ENCODE data around the gene NCKAP1.
"Not testable (repeated sequence)": the region's sequence is repeated elsewhere in the genome, so short reads cannot be mapped to it uniquely, and the experiment has no call there.

Gene NCKAP1

GRCh38 chr2:182912518-182912915 lies 125.7 kb downstream of the NCKAP1 start:
- DNase-seq (ENCODE audit: low spot score): no peak

- DNase-seq (ENCODE audit: low spot score): no peak
Measured at GRCh38 chr2:182911813-182912517, 126.3 kb downstream of the NCKAP1 start.

DNA sequence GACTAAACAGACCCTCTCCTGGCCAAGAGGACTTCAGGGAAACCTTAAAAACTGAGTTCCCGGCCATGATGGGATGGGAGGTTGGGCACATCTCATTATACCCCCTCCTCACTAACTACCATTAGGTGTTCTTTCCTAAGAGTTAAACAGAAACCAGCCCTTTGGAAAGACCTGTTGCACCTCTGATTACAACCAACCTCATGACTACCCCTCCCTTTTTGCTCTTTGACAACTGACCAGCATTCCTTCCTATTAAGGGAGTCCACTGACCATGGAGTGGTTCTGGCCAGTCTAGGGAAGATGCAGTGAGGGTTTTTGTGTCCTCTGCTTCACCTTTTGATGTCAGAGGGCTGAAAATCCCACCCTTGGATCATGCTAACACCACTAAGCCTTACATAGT lies 127.3 kb downstream of the NCKAP1 start:
- no peak for DNase-seq (ENCODE audit: low spot score)

GRCh38 chr2:182907081-182907830 lies 131.0 kb downstream of the NCKAP1 start:
- DNase-seq (ENCODE audit: low spot score): no peak

DNA sequence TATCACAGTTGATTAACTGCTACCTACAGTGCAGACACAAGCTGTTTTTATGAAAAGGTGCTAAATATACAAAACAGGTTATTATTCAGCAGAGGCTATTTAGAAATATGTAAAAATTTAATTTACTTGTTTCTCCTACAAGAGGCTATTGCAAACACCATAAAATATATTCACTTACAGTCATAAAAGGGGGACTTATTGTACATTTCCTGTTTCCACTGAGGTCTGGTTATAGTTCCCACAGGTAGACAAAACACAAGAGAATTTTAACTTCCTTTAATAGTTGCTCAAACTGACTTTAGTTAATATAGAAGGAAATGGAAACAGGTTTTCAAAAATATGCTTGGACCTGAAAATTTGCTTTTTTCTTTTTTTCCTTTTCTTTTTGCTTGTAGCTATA lies 131.8 kb downstream of the NCKAP1 start:
- DNase-seq (ENCODE audit: low spot score): no peak

DNA sequence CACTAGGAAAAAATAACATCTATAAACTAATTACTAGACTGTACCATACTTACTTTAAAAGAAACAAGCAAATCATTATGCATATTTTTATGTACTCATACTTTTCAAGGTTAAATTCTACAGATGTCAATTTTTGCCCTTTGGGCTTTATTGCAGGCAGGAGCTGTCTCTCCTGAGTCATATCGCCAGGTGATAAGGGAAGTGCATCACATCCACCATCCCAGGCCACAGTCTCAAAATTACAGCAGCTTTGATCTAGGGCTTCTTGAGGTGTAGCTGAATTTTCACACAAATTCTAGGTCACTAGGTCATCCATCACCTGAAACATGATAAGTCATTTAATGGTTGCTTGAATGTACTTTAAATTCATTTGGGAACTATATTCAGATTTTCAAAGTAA lies 133.4 kb downstream of the NCKAP1 start:
- DNase-seq (ENCODE audit: low spot score): no peak

DNA sequence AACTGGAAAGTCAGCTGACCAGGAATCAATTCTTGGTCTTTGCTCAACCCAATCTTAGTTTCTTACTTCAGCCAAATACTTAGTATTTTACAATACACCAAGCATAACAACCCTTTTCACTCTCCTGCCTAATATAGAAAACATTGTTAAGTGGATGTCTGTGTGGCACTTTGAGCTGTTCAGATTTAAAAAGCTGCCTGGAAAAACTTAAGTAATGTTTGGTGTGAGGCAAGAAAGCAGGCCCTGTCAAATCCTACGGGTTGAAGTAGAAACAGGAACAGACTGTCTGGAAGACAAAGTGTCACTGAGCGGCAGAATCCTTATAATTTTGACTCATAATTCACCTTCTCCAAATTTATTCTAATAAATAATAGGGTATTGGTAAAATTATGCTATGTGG lies 134.7 kb downstream of the NCKAP1 start:
- DNase-seq (ENCODE audit: low spot score): no peak

DNA sequence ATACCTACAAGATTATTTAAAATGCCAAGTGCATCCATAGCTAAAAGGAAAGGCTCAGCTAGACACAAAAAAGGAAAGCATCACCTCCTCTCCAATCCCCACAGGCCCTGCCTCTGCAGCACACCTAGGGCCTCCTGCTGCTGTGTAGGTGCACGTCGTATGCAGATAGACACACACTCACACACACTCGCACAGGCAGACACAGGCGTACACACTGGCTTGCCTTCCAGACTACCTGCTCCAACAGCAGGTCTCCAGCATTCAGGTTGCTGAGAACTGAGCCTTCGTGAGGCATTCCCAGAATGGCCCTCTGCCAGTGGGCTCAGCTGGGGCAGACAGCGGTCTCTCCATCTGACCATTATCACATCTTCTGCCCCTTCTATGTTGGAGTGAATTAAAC lies 136.5 kb downstream of the NCKAP1 start:
- no peak for DNase-seq (ENCODE audit: low spot score)

DNA sequence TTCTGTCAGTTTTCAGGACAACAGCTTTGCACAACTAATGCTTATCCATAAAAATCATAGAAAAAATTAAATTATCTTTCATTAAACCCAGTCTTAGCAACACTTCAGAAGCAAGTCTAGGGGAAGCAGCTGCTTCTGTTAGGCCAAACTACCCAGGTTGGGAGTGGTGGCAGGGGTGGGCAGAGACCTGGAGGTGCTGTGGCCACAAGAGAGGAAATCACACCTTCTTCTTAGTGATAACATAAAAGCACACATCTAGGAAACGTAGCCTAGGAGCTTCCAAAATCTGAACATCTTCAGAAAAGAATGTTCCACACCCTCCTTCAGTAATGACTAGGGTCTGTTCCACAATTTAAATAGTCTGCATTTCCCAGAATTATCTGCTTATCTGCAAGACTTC lies 139.5 kb downstream of the NCKAP1 start:
- no peak for DNase-seq (ENCODE audit: low spot score)

- DNase-seq (ENCODE audit: low spot score): peak; percentile 39
Measured at GRCh38 chr2:182897137-182897536, 141.1 kb downstream of the NCKAP1 start.

GRCh38 chr2:182895798-182896197 lies 142.5 kb downstream of the NCKAP1 start:
- no peak for DNase-seq (ENCODE audit: low spot score)

- DNase-seq (ENCODE audit: low spot score): no peak
Measured at GRCh38 chr2:182895169-182895568, 143.1 kb downstream of the NCKAP1 start.

DNA sequence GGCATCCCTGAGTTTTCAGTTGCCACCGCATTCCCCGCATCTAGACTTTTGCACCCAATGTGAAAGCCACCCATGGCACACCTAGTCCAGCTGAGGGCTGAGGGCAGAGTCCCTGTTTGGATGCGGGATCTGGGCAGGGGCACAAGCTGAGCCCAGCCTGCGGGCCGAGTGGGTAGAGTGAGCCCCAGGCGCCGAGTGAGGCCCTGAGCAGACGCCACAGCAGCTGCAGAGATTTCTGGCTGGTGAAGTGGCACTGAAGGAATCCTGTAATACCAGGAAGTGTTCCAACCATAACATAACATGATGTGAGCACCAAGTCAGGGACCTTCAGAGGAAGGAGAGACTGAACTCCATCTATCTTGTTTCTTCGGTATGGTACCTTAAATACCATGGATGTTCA lies 144.1 kb downstream of the NCKAP1 start:
- DNase-seq (ENCODE audit: low spot score): no peak

DNA sequence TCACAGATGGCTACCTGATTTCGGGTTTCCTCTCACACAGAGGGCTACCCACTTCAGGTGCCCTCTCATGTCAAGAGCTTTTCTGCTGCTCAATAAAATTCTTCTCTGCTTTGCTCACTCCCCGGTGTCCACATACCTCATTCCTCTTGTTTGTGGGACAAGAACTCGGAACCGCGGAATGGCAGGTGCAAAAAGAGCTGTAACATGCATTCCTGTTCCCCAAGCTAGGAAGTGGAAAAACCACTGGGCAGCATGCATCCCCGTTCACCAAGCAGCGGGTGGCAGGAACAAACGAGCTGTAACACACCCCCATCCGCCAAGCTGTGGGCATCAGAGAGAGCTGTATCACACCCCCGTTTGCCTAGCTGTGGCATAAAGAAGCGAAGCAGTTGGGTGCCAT lies 144.6 kb downstream of the NCKAP1 start:
- no peak for DNase-seq (ENCODE audit: low spot score)

GRCh38 chr2:182893035-182893434 lies 145.2 kb downstream of the NCKAP1 start:
- not testable (repeated sequence) for DNase-seq (ENCODE audit: low spot score)

DNA sequence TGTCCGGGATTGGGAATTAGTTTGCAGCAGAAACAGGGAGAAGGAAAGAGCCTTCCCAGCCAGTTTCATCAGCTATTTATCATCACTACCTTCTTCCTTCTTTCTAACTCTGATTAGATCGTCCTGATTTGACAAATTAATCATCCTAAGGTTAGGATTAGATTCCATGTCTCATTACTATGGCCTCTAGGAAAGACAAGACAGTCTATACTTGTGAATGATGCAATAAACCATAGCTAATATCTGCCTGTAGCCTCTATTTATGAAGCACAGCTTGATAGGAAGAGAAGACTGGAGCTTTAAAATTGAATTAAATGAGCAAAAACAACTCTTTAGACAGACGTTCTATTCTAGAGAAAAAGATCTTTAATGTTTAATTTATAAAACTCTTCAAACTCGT lies 146.6 kb downstream of the NCKAP1 start:
- DNase-seq (ENCODE audit: low spot score): no peak

DNA sequence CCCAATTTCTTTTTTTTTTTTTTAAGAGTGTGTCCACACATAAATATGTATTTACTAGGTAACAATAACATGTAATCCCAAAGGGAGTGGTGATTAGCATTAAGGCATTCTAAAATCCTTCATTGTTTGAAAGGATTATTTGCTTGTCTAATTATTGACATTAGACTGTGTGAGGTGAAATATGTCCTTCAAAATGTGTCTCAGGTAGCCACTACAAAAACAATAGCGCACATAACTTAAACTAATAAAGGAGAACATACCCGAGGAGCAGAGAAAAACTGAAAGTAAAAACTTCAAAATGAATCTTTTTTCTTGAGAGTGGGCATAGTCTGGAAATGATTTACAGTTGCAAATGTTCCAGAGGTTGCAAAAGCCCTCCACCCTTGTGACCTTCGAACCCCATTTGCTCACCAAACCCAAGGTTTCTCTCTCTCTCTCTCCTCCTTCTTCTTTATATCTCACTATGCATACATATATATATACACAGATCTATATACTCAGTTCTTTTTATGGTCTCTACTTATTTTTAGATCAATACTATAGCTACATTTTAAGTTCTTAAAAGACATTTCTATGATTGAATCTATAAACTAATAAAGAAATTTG lies 147.4 kb downstream of the NCKAP1 start:
- DNase-seq (ENCODE audit: low spot score): no peak

DNA sequence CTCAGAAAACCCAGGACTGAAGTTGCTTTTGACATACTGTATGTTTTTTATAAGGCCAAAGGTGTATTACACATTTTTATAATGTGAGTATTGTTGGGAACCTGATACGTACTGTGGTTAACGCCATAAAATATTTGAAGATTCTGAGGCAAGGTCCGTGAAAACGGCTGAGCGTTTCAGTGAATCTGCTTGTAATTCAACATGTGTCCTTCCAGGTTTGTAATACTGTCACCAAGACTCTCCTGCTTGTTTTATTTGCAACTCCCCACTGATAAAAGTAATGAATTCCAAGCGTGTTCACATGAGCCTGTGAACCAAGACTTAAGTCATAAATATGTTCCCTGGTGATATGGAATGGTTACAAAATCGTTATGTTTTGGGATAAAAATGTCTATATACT lies 148.0 kb downstream of the NCKAP1 start:
- no peak for DNase-seq (ENCODE audit: low spot score)

DNA sequence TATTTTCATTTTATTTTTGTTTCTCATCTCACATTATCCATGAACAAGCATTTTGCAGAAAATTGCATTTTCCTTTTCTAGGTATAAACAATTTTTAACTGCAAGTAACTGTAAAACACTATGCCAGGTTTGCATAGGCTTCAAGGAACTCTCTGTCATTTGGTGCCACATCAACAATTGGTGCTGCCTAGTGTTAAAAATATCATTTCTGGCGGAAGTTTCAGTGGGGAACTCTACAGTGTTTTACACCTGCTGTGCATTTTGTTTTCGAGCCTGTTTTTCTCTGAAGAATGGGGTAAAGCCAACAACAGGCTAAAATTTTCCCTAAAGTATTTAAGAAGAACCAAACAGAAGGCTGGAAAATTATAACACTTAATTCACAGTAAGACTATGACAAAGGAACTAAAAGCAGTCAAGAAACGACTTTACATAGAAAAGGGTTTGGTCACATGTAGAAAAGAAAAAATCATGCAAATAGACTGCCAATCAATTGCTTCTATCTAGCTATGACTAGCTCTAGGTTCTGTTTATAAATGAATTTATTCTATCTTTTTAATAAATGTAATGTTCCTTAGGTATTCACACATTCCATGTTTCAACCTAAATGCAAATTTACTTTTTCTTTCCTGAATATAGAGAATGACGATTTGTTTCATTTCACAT lies 150.4 kb downstream of the NCKAP1 start:
- DNase-seq (ENCODE audit: low spot score): no peak

DNA sequence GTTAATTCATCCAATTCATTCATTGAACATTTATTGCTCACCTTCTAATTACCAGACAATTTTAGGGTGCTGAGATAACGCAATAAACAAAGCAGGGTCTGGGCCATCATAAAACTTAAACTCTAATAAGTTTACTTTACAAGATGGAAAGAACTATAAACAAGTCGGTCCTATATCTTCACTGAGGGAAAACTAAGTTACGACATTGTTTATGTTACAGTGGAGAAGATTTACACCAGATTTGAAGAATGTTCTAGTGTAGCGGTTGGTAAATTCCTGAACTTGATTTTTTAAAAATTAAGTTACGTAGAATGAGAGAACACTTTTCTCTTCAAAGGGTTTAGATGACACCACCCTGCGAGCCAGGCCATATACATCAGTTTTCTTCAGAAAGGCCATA lies 151.2 kb downstream of the NCKAP1 start:
- DNase-seq (ENCODE audit: low spot score): no peak

DNA sequence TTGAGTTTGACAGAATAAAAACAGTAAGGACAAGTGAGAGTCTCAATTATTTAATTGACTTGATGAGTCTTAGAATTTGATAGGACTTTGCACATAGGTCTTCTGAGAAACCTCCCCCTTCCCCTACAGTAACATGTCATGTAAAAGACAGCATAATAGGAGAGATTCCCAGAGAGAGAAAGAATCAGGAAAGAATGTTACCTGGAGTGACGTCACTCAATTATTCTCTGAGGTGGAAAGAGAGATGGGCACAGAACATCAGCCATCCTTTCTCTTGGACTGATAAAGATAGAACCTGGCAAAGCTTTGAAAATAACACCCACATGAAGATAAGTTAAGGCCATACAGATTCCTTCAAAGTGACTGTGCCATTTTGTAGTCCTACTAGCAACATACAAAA lies 152.5 kb downstream of the NCKAP1 start:
- DNase-seq (ENCODE audit: low spot score): no peak

DNA sequence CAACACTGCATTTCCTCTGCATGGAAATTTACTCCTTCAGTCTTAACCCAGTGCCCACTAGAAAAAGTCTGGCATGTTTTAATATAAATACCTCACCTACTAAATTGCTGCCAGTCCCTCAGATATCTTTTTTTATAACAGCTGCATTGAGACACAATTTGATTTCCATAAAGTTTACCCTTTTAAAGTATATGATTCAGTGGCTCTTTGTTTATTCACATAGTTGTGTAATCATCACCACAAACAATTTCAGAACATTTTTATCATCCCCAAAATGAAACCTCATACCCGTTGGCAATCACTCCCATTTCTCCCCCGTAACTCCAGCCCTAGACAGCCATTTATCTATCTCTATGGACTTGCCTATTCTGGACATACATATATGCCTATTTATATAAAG lies 154.8 kb downstream of the NCKAP1 start:
- DNase-seq (ENCODE audit: low spot score): no peak

- DNase-seq (ENCODE audit: low spot score): not testable (repeated sequence)
Measured at GRCh38 chr2:182880100-182880499, 158.2 kb downstream of the NCKAP1 start.

Measured in RKO (cell line).